Lower lobe of right lung (tissue), 2 donors: ENCODE measurements around the gene RPF1. TPM values are rescaled to one million over a fixed set of nuclear protein-coding genes. Genes with fewer than 3 reads are reported as not detected.

ENCODE experiments used
- ATAC-seq, 2 donors: fragments of 200-7000 bp; cut with Tn5 transposase; one replicate each; pipeline ENCODE4 v1.9.1; 2020 to 2022; ENCODE audit warnings: mild to moderate bottlenecking in 2 of 2, moderate library complexity in 2 of 2
- DNase-seq: peaks from one replicate; pipeline ENCODE4 v3.0.0-alpha.2; 2020
- H3K27ac ChIP-seq: fragments of 200-600 bp; one replicate; pipeline ENCODE4 v1.8.0; 2022
- H3K27me3 ChIP-seq: fragments of 200-600 bp; one replicate; pipeline ENCODE4 v1.8.0; 2022; ENCODE audit warnings: low read depth
- H3K36me3 ChIP-seq: fragments of 200-600 bp; one replicate; pipeline ENCODE4 v1.8.0; 2022; ENCODE audit warnings: mild to moderate bottlenecking
- H3K4me1 ChIP-seq: fragments of 200-600 bp; one replicate; pipeline ENCODE4 v1.8.0; 2022
- H3K4me3 ChIP-seq: fragments of 200-600 bp; one replicate; pipeline ENCODE4 v1.8.0; 2022; ENCODE audit warnings: mild to moderate bottlenecking
- H3K9me3 ChIP-seq: fragments of 200-600 bp; one replicate; pipeline ENCODE4 v1.8.0; 2022
- CTCF ChIP-seq: fragments of 200-600 bp; IDR thresholded peaks from one replicate; pipeline ENCODE4 v1.8.0; 2022; ENCODE audit warnings: antibody characterized with exemption, mild to moderate bottlenecking
- intact Hi-C: fragments of 100-400 bp; cut with DNase I; formaldehyde crosslinking; loops from one replicate; pipeline ENCODE4 v1.11.0; 2022
- total RNA-seq: library from RNA; stranded (reverse); fragmentation: NEBNext Ultra II Directional; extraction: Animal tissue kit (Norgen Biotek cat#: 25700); gene quantifications from one replicate; pipeline ENCODE4 v1.2.1, GENCODE V29; 2021
- donor health status: DM: no; HTN: yes; CAD: no; lungs with severe emphysema.

Gene RPF1
- total RNA-seq, 1 donor from 2014 or later = 31.1 TPM

GRCh38 chr1:84524590-84524989 is 45.5 kb downstream of the RPF1 start:
- H3K4me3 ChIP-seq = no peak overlapping the region
- intact Hi-C loops = no loop called here
- no peaks in the 10 kb centered on the region for H3K4me1 ChIP-seq
- no peaks in the 10 kb centered on the region for H3K27me3 ChIP-seq
- no peak overlapping the region for H3K27ac ChIP-seq
- no peak for ATAC-seq
- no peaks in the 10 kb centered on the region for H3K36me3 ChIP-seq
- TF ChIP-seq CTCF = no peak
- no peaks in the 10 kb centered on the region for H3K9me3 ChIP-seq
- DNase-seq = no peak

GRCh38 chr1:84525779-84526178 is 46.7 kb downstream of the RPF1 start:
- intact Hi-C loops = no loop called here
- Histone ChIP-seq H3K4me3 (no peak overlapping the region), H3K27ac (no peak overlapping the region), H3K9me3 (no peaks in the 10 kb centered on the region), H3K36me3 (no peaks in the 10 kb centered on the region), H3K27me3 (no peaks in the 10 kb centered on the region), H3K4me1 (no peaks in the 10 kb centered on the region)
- TF ChIP-seq CTCF = no peak
- DNase-seq = no peak
- ATAC-seq = no peak

DNA sequence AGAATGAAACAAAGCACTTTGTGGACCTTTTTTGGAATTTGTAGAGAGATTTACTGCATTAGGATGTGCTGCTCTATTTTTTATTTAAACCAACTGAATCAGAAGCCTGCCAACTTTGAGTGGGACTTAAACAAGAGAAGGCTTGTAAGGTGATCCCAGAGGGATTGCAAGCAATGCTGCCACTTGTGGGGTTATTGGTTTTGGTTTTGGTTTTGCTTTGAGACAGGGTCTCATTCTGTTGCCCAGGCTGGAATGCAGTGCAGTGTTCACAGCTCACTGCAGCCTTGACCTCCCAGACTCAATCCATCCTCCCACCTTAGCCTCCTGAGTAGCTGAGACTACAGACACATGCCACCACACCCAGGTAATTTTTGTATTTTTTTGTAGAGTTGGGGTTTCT is 59.5 kb downstream of the RPF1 start:
- Histone ChIP-seq H3K27me3 (no peaks in the 10 kb centered on the region), H3K9me3 (no peaks in the 10 kb centered on the region), H3K36me3 (peaks cover 10% of the 10 kb centered on the region), H3K4me1 (no peaks in the 10 kb centered on the region), H3K27ac (no peak overlapping the region), H3K4me3 (no peak overlapping the region)
- intact Hi-C loops = no loop called here
- no peak for TF ChIP-seq CTCF
- DNase-seq (no peak), ATAC-seq (no peak)

GRCh38 chr1:84539972-84540371 is 60.9 kb downstream of the RPF1 start:
- Histone ChIP-seq H3K4me1 (no peaks in the 10 kb centered on the region), H3K9me3 (no peaks in the 10 kb centered on the region), H3K4me3 (no peak overlapping the region), H3K27ac (no peak overlapping the region), H3K27me3 (no peaks in the 10 kb centered on the region), H3K36me3 (peaks cover 10% of the 10 kb centered on the region)
- ATAC-seq (no peak), DNase-seq (no peak)
- TF ChIP-seq CTCF = no peak
- intact Hi-C loops = no loop called here

DNA sequence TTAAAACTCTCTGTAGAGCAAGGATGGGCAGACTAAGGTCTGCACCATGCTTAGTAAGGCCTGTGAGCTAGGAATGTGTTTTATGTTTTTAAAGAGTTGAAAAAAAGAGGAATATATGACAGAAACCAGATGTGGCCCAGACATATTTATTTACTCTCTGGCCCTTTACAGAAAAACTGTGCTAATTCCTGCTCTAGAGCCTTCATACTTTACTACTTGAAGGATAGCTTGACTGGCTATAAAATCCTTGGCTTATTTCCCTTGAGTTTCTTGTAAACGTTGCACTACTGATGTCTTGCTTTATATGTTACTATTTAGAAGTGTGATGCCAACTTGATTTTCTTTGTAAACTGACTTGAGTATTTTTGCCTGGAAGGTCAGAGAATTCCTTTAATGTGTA is 61.7 kb downstream of the RPF1 start:
- Histone ChIP-seq H3K27ac (no peak overlapping the region), H3K36me3 (peaks cover 10% of the 10 kb centered on the region), H3K4me1 (no peaks in the 10 kb centered on the region), H3K27me3 (no peaks in the 10 kb centered on the region), H3K9me3 (no peaks in the 10 kb centered on the region), H3K4me3 (no peak overlapping the region)
- intact Hi-C loops = no loop called here
- no peak for TF ChIP-seq CTCF
- DNase-seq (no peak), ATAC-seq (no peak)

- Histone ChIP-seq H3K27me3 (no peaks in the 10 kb centered on the region), H3K27ac (no peak overlapping the region), H3K4me3 (no peak overlapping the region), H3K9me3 (no peaks in the 10 kb centered on the region), H3K36me3 (peaks cover 10% of the 10 kb centered on the region), H3K4me1 (no peaks in the 10 kb centered on the region)
- ATAC-seq = no peak
- no peak for DNase-seq
- no peak for TF ChIP-seq CTCF
- intact Hi-C loops = no loop called here
These were observed 62.6 kb downstream of the RPF1 start for GRCh38 chr1:84541679-84542078.
